Muscle of arm (tissue), 12 donors: ENCODE results near the gene LNPEP. TPM values are rescaled to one million over a fixed set of nuclear protein-coding genes. Genes with fewer than 3 reads are reported as not detected.

Experiments
- polyA plus RNA-seq, 12 donors: library from polyadenylated mRNA; unstranded; fragments of 120-200 nt; gene quantifications; one replicate each; pipeline ENCODE4 v1.2.1, GENCODE V29; 2013; ENCODE audit not compliant: insufficient read length in 12 of 12

Gene LNPEP
- polyA plus RNA-seq, 12 donors: 16.4 to 28.3 (median 21.6) TPM; not detected in 1

Other genes starting within 250 kb of the LNPEP start
- gene ERAP1, start 128.1 kb upstream of the LNPEP start, polyA plus RNA-seq: 10 to 100 TPM in 11 of 12 donors, not detected in 1; 11.0 to 57.9 (median 28.4) TPM
- gene ERAP2, start 59.6 kb upstream of the LNPEP start, polyA plus RNA-seq: 10 to 100 TPM in 8 of 12 donors, 1 to 10 TPM in 3, not detected in 1; 2.0 to 22.8 (median 13.5) TPM
- 1 to 10 TPM in 11 of 12 donors, not detected in 1; 3.3 to 9.3 (median 6.7) TPM for gene LIX1, start 206.5 kb downstream of the LNPEP start, polyA plus RNA-seq
- 10 to 100 TPM in 11 of 12 donors, not detected in 1; 15.8 to 44.9 (median 37.3) TPM for gene RIOK2, start 247.2 kb downstream of the LNPEP start, polyA plus RNA-seq